H1 (cell line): Measurements from ENCODE around the gene OGDHL. TPM values are rescaled to one million over a fixed set of nuclear protein-coding genes. Genes with fewer than 3 reads are reported as not detected.

Source experiments
- CTCF ChIA-PET: fragments of 300-600 bp; sonication (Branson Sonifier 250); formaldehyde crosslinking; loops from one replicate; lab custom pipeline; 2021; ENCODE audit not compliant: partially characterized antibody; lab: Charles Lee
- POLR2A ChIA-PET: fragments of 300-600 bp; sonication (Branson Sonifier 250); formaldehyde crosslinking; loops from one replicate; lab custom pipeline; 2021; ENCODE audit warnings: inconsistent platforms; ENCODE audit not compliant: partially characterized antibody; lab: Charles Lee
- DNase-seq, 2 experiments: peaks; one replicate each; pipeline versions ENCODE4 v3.0.0 to v3.0.0-alpha.2; 2010 to 2022; ENCODE audit warnings: low spot score in 2 of 2, low read depth in 1 of 2, mixed read lengths in 1 of 2
- FAIRE-seq: peaks from 2 replicates; lab custom pipeline; 2011; peaks lifted over from hg19 to GRCh38; lab: Jason Lieb, UNC
- H2AFZ ChIP-seq: 2 replicates; pipeline ENCODE4 v1.8.1; 2012; ENCODE audit warnings: low read length, inconsistent platforms
- H2AK5ac ChIP-seq: 2 replicates; pipeline ENCODE4 v1.6.1; 2013; ENCODE audit warnings: low read depth, low read length
- H2BK120ac ChIP-seq: replicated peaks from 2 replicates; pipeline ENCODE3; 2013; ENCODE audit warnings: low read depth, low read length, inconsistent platforms
- H2BK12ac ChIP-seq: 2 replicates; pipeline ENCODE4 v1.6.1; 2013; ENCODE audit warnings: low read depth, low read length
- H2BK15ac ChIP-seq: 2 replicates; pipeline ENCODE4 v1.6.1; 2013; ENCODE audit warnings: low read length
- H2BK20ac ChIP-seq: 2 replicates; pipeline ENCODE4 v1.6.1; 2013; ENCODE audit warnings: low read length
- H2BK5ac ChIP-seq: 2 replicates; pipeline ENCODE4 v1.6.1; 2013; ENCODE audit warnings: low read depth, low read length
- H3K14ac ChIP-seq: 2 replicates; pipeline ENCODE4 v1.6.1; 2013; ENCODE audit warnings: inconsistent platforms; ENCODE audit not compliant: insufficient read length
- H3K18ac ChIP-seq: 2 replicates; pipeline ENCODE4 v1.6.1; 2013; ENCODE audit warnings: low read length; ENCODE audit errors: extremely low read depth
- H3K23ac ChIP-seq: 2 replicates; pipeline ENCODE4 v1.6.1; 2013; ENCODE audit warnings: inconsistent platforms; ENCODE audit not compliant: insufficient read length
- H3K23me2 ChIP-seq: 2 replicates; pipeline ENCODE4 v1.6.1; 2013; ENCODE audit warnings: low read depth, low read length
- H3K27ac ChIP-seq: 2 replicates; pipeline ENCODE4 v1.6.1; 2011; ENCODE audit warnings: low read depth, low read length, inconsistent platforms
- H3K27me3 ChIP-seq, 4 experiments: replicated peaks in 1 of 4; 1 replicate in 1 of 4; 2 replicates in 3 of 4; pipeline versions ENCODE4 v1.6.1 to v1.8.1; 2011 to 2013; ENCODE audit warnings: low read length in 3 of 4, mild to moderate bottlenecking in 3 of 4, inconsistent platforms in 2 of 4, mixed read lengths in 2 of 4, moderate library complexity in 1 of 4; ENCODE audit not compliant: control insufficient read depth in 3 of 4, insufficient read depth in 3 of 4; ENCODE audit errors: extremely low read depth in 1 of 4
- H3K36me3 ChIP-seq, 4 experiments: 2 replicates each; pipeline versions ENCODE4 v1.6.1 to v1.8.1; 2011 to 2013; ENCODE audit warnings: mild to moderate bottlenecking in 4 of 4, low read length in 3 of 4, moderate library complexity in 2 of 4, control low read depth in 1 of 4, inconsistent platforms in 1 of 4; ENCODE audit not compliant: insufficient read depth in 4 of 4, control insufficient read depth in 2 of 4
- H3K4ac ChIP-seq: replicated peaks from 2 replicates; pipeline ENCODE3; 2013; ENCODE audit warnings: low read length, low read depth, mixed read lengths, inconsistent platforms; ENCODE audit not compliant: insufficient read length
- H3K4me1 ChIP-seq, 4 experiments: replicated peaks in 1 of 4; 1 replicate in 1 of 4; 2 replicates in 3 of 4; pipeline versions ENCODE4 v1.6.1 to v1.8.1; 2011 to 2013; ENCODE audit warnings: low read length in 3 of 4, inconsistent platforms in 2 of 4, mixed read lengths in 1 of 4; ENCODE audit not compliant: insufficient read depth in 4 of 4, control insufficient read depth in 3 of 4
- H3K4me2 ChIP-seq, 2 experiments: 2 replicates each; pipeline versions ENCODE4 v1.6.1 to v1.8.1; 2011 to 2013; ENCODE audit warnings: low read depth in 2 of 2, low read length in 2 of 2, control low read depth in 1 of 2, inconsistent platforms in 1 of 2, mild to moderate bottlenecking in 1 of 2; ENCODE audit not compliant: insufficient read depth in 1 of 2
- H3K4me3 ChIP-seq, 4 experiments: fragments of 200-600, 300-600 bp in 1 of 4; sonication (generic), shearing (Covaris generic), sonication (Bioruptor Twin) in 1 of 4; 2 replicates each; pipeline versions ENCODE4 v1.5.1 to v1.8.1; 2011 to 2016; ENCODE audit warnings: low read length in 4 of 4, low read depth in 3 of 4, control low read depth in 2 of 4, inconsistent platforms in 2 of 4, mild to moderate bottlenecking in 2 of 4, mixed read lengths in 1 of 4, moderate library complexity in 1 of 4; ENCODE audit not compliant: insufficient read depth in 2 of 4; ENCODE audit errors: extremely low read depth in 1 of 4
- H3K56ac ChIP-seq: replicated peaks from 2 replicates; pipeline ENCODE3; 2013; ENCODE audit warnings: low read depth, mild to moderate bottlenecking, mixed read lengths, low read length, inconsistent platforms; ENCODE audit not compliant: insufficient read length
- H3K79me1 ChIP-seq: 2 replicates; pipeline ENCODE4 v1.6.1; 2013; ENCODE audit warnings: low read depth, low read length, control low read depth
- H3K79me2 ChIP-seq, 2 experiments: 2 replicates each; pipeline versions ENCODE4 v1.6.1 to v1.8.1; 2012 to 2013; ENCODE audit warnings: low read length in 2 of 2, mild to moderate bottlenecking in 2 of 2, inconsistent platforms in 1 of 2; ENCODE audit not compliant: insufficient read depth in 2 of 2, control insufficient read depth in 1 of 2
- H3K9ac ChIP-seq, 4 experiments: replicated peaks in 1 of 4; 1 replicate in 1 of 4; 2 replicates in 3 of 4; pipeline versions ENCODE4 v1.6.1 to v1.8.1; 2011 to 2013; ENCODE audit warnings: low read depth in 3 of 4, low read length in 3 of 4, control low read depth in 2 of 4, mild to moderate bottlenecking in 2 of 4, moderate library complexity in 2 of 4, inconsistent platforms in 1 of 4; ENCODE audit errors: extremely low read depth in 1 of 4
- H3K9me3 ChIP-seq, 2 experiments: 2 replicates each; pipeline versions ENCODE4 v1.6.1 to v1.8.1; 2012 to 2013; ENCODE audit warnings: mild to moderate bottlenecking in 2 of 2, moderate library complexity in 2 of 2, control low read depth in 1 of 2, inconsistent platforms in 1 of 2, low read depth in 1 of 2, low read length in 1 of 2, mixed read lengths in 1 of 2; ENCODE audit not compliant: insufficient read depth in 2 of 2
- H4K20me1 ChIP-seq, 2 experiments: replicated peaks in 1 of 2; 2 replicates each; pipeline versions ENCODE3 to v1.8.1; 2011 to 2013; ENCODE audit warnings: inconsistent platforms in 2 of 2, low read length in 2 of 2, mild to moderate bottlenecking in 1 of 2; ENCODE audit not compliant: insufficient read depth in 2 of 2, control insufficient read depth in 1 of 2
- H4K5ac ChIP-seq: 2 replicates; pipeline ENCODE4 v1.6.1; 2013; ENCODE audit warnings: low read length, low read depth, mixed read lengths, inconsistent platforms; ENCODE audit not compliant: insufficient read length
- H4K8ac ChIP-seq: 2 replicates; pipeline ENCODE4 v1.8.0; 2013; ENCODE audit warnings: mild to moderate bottlenecking, moderate library complexity, low read length, inconsistent platforms; ENCODE audit not compliant: insufficient read depth; ENCODE audit errors: extremely low read depth
- H4K91ac ChIP-seq: replicated peaks from 2 replicates; pipeline ENCODE3; 2013; ENCODE audit warnings: low read length, mixed read lengths, inconsistent platforms; ENCODE audit not compliant: insufficient read length
- E2F6 ChIP-seq: IDR thresholded peaks from 2 replicates; pipeline ENCODE4 v1.6.1; 2012; ENCODE audit warnings: inconsistent platforms
- EZH2 ChIP-seq: fragments of 200-600 bp; sonication (generic); IDR thresholded peaks from 2 replicates; pipeline ENCODE4 v1.7.1; 2012; ENCODE audit warnings: low read depth, mild to moderate bottlenecking, moderate library complexity, low read length, inconsistent platforms; ENCODE audit not compliant: severe bottlenecking
- KDM4A ChIP-seq: IDR thresholded peaks from one replicate; pipeline ENCODE4 v1.7.1; 2012; ENCODE audit warnings: low read depth, mild to moderate bottlenecking, moderate library complexity, low read length, inconsistent platforms; ENCODE audit not compliant: severe bottlenecking
- POU5F1 ChIP-seq: IDR thresholded peaks from 2 replicates; pipeline ENCODE4 v1.6.1; 2011; ENCODE audit warnings: low read depth, mild to moderate bottlenecking, low read length, moderate library complexity
- RNF2 ChIP-seq: fragments of 200-900, 300-1000 bp; sonication (generic); IDR thresholded peaks from 2 replicates; pipeline ENCODE4 v1.7.1; 2016; ENCODE audit warnings: borderline replicate concordance, low read depth, mild to moderate bottlenecking, antibody characterized with exemption, low read length; ENCODE audit not compliant: poor library complexity, severe bottlenecking; ENCODE audit errors: missing control alignments
- SAP30 ChIP-seq: fragments of 300-600 bp; sonication (generic); IDR thresholded peaks from 2 replicates; pipeline ENCODE4 v1.7.1; 2012; ENCODE audit warnings: low read length, moderate library complexity, mild to moderate bottlenecking, inconsistent platforms; ENCODE audit not compliant: insufficient read depth, insufficient replicate concordance
- WGBS, 2 experiments: shearing (Covaris generic) in 1 of 2; methylation state at CpG; one replicate each; pipeline versions ENCODE4 v1.1.6 to v1.1.7; 2013 to 2015; ENCODE audit warnings: low lambda C conversion rate in 2 of 2, mixed read lengths in 2 of 2, inconsistent platforms in 1 of 2, low coverage in 1 of 2, missing lambda C conversion rate in 1 of 2; ENCODE audit not compliant: insufficient replicate concordance in 2 of 2, insufficient coverage in 1 of 2, insufficient read length in 1 of 2; ENCODE audit errors: extremely low coverage in 1 of 2, missing lambda C conversion rate in 1 of 2; 5-methylcytosine and 5-hydroxymethylcytosine counted together
- polyA plus RNA-seq, 7 experiments: library from polyadenylated mRNA; depleted of rRNA in 3 of 7; stranded (reverse) in 5 of 7; unstranded in 2 of 7; fragments of >200 nt in 5 of 7; fragments of 200-250 nt in 2 of 7; gene quantifications; 1 replicate in 5 of 7; 2 replicates in 1 of 7; 4 replicates in 1 of 7; pipeline versions ENCODE4 v1.2.1 to v1.2.3, GENCODE V29; 2011 to 2013; ENCODE audit warnings: missing spikeins in 2 of 7, mixed read lengths in 2 of 7
- total RNA-seq: library from RNA; stranded (reverse); fragmentation: NEBNext Ultra II Directional; extraction: Animal tissue kit (Norgen Biotek cat#: 25700); gene quantifications from 2 replicates; pipeline ENCODE4 v1.2.1, GENCODE V29; 2021
- TF ChIP-seq, protein P1 (sequence below): IDR thresholded peaks from 2 replicates; pipeline ENCODE4 v1.6.1; 2012; ENCODE audit warnings: inconsistent platforms

OGDHL gene
- total and polyA plus RNA-seq, 2 of the 8 experiments (the other 6 are each of a cell fraction or from before 2014, with no cell fraction given), result 16.1 to 16.6 TPM

GRCh38 chr10:49768731-49769130 is 6.6 kb upstream of the OGDHL start:
- Histone ChIP-seq H2BK20ac (no peak overlapping the region), H4K5ac (no peak overlapping the region), H3K9me3 (no peaks in the 10 kb centered on the region), H2BK120ac (no peak overlapping the region), H2AFZ (no peak overlapping the region), H3K4me1 (peaks cover 0 to 5% (median under 1%) of the 10 kb centered on the region in 4 experiments; a peak in 4 of 7 replicates), H4K20me1 (no peaks in the 10 kb centered on the region), H2BK12ac (no peak overlapping the region), H3K27me3 (peaks cover 10 to 22% (median 19%) of the 10 kb centered on the region in 4 experiments; a peak in 6 of 7 replicates), H3K36me3 (no peaks in the 10 kb centered on the region), H3K23ac (no peak overlapping the region), H3K14ac (no peak overlapping the region), H3K23me2 (no peaks in the 10 kb centered on the region; the same call in 1 of the 2 replicates), H3K56ac (no peak overlapping the region), H2BK5ac (no peak overlapping the region), H3K4me3 (peak overlapping the region; percentile 17 to 54 (median 22); a peak in 4 of 8 replicates), H3K9ac (no peak overlapping the region), H3K79me1 (no peaks in the 10 kb centered on the region), H3K18ac (no peak overlapping the region; the same call in 1 of the 2 replicates), H3K79me2 (no peaks in the 10 kb centered on the region), H2AK5ac (no peak overlapping the region), H4K8ac (no peak overlapping the region; the same call in 1 of the 2 replicates), H2BK15ac (no peak overlapping the region), H3K27ac (no peak overlapping the region), H4K91ac (no peak overlapping the region), H3K4ac (no peak overlapping the region), H3K4me2 (peak overlapping the region; percentile 59 to 62)
- POLR2A ChIA-PET, result no interaction called here
- DNase-seq (no peak), FAIRE-seq (no peak)
- TF ChIP-seq RNF2 (peak; percentile 59), SAP30 (no peak), POU5F1 (no peak), KDM4A (peak; percentile 74), E2F6 (peak; percentile 89), EZH2 (peak; percentile 11)
- TF ChIP-seq, protein P1, sequence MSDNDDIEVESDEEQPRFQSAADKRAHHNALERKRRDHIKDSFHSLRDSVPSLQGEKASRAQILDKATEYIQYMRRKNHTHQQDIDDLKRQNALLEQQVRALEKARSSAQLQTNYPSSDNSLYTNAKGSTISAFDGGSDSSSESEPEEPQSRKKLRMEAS, result peak; percentile 81
- CTCF ChIA-PET, result interaction anchor here (0.6 to 2.3 kb wide), 5 partner anchors 17 to 173 kb away, joined by 3 to 6 read pairs (median 5); no protein-coding TSS in a partner anchor
- 25% methylated on average over 6 of the region's 45 CpGs; no CpG with 5 or more reads in 1 of the 2 experiments for WGBS, 2 experiments
